ENCODE data around the gene SMTNL2.

SMTNL2 gene

DNA sequence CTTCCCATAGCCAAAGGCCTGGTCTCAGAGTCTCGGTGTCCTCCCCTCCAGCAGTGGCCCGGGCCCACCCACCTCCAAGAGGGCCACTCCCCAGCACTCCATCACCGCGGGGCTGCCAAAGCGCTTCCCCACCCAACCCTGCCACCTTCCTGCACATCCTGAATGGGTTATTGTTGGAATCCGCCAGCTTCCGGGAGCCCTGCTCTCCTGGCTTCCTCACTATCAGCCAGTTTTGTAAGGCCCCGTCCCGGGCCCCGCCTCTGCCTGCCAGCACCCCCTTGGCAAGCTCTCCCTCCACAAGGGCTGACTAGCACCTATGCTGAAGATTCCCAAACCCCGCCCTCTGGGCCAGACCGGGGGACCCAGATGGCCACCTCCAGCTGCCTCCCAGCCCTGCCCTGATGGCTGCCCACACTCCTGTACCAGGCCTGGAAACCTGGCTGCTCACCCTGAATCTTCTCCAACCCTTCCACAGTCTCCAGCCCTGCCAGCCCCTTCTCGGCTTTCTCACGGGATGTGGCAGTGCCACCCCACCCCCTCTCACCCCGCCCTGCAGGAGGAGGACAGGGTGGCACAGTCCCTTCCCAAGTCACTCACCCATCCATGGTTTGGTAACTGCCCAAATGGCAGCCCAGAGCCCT, 43.5 kb upstream of the SMTNL2 start:
- ChIA-PET CTCF (interaction anchor here (1.1 to 2.8 kb wide), 2 partner anchors 10 to 26 kb away, joined by 3 to 9 read pairs; no protein-coding TSS in a partner anchor), POLR2A (no interaction called here)
- TF ChIP-seq, protein P1, sequence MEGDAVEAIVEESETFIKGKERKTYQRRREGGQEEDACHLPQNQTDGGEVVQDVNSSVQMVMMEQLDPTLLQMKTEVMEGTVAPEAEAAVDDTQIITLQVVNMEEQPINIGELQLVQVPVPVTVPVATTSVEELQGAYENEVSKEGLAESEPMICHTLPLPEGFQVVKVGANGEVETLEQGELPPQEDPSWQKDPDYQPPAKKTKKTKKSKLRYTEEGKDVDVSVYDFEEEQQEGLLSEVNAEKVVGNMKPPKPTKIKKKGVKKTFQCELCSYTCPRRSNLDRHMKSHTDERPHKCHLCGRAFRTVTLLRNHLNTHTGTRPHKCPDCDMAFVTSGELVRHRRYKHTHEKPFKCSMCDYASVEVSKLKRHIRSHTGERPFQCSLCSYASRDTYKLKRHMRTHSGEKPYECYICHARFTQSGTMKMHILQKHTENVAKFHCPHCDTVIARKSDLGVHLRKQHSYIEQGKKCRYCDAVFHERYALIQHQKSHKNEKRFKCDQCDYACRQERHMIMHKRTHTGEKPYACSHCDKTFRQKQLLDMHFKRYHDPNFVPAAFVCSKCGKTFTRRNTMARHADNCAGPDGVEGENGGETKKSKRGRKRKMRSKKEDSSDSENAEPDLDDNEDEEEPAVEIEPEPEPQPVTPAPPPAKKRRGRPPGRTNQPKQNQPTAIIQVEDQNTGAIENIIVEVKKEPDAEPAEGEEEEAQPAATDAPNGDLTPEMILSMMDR (IDR thresholded peaks at IDR 0.05; ENCODE audit: insufficient read depth, low read length, missing control alignments) = no peak

DNA sequence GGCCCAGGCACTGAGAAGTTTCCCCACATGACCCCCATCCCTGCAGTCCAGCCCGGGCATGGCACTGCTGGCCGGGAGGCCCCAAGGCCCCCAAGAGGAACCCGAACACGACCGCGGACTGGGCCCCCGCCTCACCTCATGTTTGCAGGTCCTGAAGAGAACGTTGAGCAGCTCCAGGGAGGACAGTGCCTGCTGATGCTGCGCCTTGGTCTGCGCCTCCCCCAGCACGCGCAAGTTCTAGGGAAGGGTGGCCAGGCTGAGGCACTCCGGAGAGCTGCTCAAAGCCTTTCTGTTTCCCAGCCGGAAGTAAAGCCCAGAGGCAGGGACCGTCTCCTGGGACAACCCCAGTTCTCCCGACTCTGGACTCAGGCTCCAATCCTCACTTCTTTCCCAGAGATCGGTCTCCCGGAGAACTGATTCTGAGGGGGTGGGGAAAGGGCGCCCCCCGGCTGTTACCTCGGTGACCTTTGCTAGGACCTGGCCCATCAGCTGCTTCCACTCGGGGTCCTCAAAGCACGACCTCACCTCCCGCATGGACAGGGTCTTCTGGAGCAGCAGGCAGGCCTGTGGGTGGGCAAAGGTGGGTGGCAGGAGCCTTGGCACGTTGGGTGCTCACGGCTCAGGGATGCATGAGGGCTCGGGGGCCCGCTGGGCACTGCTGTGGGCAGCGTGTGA, 42.9 kb upstream of the SMTNL2 start:
- POLR2A ChIA-PET = no interaction called here
- no peak overlapping the region for H3K4me3 ChIP-seq (ENCODE audit: low read depth, low read length)
- no peak for DNase-seq (ENCODE audit: low read depth, low spot score)
- CTCF ChIA-PET = interaction anchor here (0.8 to 2.8 kb wide), 3 partner anchors 9 to 26 kb away, joined by 3 to 9 read pairs (median 3); partner anchors contain the start of gene MYBBP1A
- TF ChIP-seq, protein P1 (IDR thresholded peaks at IDR 0.05; ENCODE audit: insufficient read depth, low read length, missing control alignments) = no peak

More for the DNA sequence above, 43.5 kb upstream of the SMTNL2 start:
- no peak overlapping the region for H3K4me3 ChIP-seq (ENCODE audit: low read depth, low read length)
- no peak for DNase-seq (ENCODE audit: low read depth, low spot score)

DNA sequence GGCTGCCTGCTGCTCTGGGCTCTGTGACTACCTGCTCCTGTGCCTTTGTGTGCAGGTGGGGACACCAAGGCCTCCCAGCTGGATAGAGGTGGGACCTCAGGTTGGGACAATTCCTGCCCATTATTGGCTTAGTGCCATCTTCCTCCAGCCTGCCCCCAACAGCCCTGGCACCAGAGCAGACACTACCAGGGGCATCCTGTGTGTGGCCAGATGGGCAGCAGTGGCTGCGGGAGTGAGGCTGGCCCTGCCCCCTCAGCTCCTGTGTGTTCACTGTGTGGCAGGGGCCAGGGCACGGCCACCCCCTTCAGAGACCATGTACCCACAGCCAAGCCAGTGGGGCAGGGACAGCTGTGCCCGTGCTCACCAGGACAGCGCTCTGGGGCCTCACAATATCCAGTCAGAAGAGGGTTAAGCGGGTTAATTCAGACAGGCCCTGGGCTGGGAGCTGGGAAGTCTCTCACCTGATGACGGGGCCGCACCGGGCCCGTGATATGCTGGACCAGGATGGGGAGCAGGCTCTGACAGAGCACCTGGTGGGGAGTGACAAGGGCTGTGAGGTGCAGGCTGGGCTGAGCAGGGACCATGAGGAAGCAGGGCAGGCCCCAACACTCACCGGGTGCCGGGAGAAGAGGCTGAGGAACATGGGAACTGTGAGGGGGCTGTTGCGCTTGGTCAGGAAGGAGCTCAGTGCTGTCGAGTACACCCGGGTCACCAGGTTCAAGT, 42.2 kb upstream of the SMTNL2 start:
- H3K4me3 ChIP-seq (ENCODE audit: low read depth, low read length) = no peak overlapping the region
- POLR2A ChIA-PET = no interaction called here
- CTCF ChIA-PET = interaction anchor here (0.7 to 2.8 kb wide), 3 partner anchors 13 to 123 kb away, joined by 3 to 9 read pairs (median 3); partner anchors contain the start of gene MYBBP1A
- TF ChIP-seq, protein P1 (IDR thresholded peaks at IDR 0.05; ENCODE audit: insufficient read depth, low read length, missing control alignments) = no peak
- DNase-seq (ENCODE audit: low read depth, low spot score) = no peak

DNA sequence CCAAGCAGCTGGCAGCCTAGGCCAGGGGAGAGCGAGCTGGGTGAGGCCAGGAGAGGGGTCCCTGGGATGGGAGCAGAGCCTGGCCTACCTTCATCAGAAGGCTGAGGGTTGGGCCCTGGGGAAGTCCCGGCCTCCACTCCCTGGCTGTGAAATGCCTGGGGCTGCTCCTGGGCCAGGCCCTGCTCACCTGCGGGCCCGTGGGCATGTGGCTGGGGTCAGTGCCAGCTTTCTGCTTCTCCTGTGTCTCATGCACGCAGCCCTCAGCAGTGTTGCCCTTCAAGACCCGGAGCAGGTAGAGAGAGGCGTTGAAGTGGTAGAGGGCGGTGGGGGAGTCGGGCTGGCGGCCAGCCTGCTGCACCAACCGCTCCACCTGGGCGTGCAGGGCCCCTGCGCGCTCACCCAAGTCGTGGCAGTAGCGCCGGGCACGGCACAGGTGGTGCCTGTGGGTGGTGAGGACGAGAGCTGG, 41.6 kb upstream of the SMTNL2 start:
- H3K4me3 ChIP-seq (ENCODE audit: low read depth, low read length) = no peak overlapping the region
- ChIA-PET POLR2A (no interaction called here), CTCF (interaction anchor here (0.7 to 2.8 kb wide), 3 partner anchors 12 to 124 kb away, joined by 3 to 9 read pairs (median 3); partner anchors contain the start of gene MYBBP1A)
- TF ChIP-seq, protein P1 (IDR thresholded peaks at IDR 0.05; ENCODE audit: insufficient read depth, low read length, missing control alignments) = no peak
- DNase-seq (ENCODE audit: low read depth, low spot score) = no peak

- DNase-seq (ENCODE audit: low read depth, low spot score) = no peak
- TF ChIP-seq, protein P1 (IDR thresholded peaks at IDR 0.05; ENCODE audit: insufficient read depth, low read length, missing control alignments) = no peak
- CTCF ChIA-PET = interaction anchor here (1.8 to 2.8 kb wide), 2 partner anchors 23 kb away, joined by 9 to 10 read pairs; no protein-coding TSS in a partner anchor
- POLR2A ChIA-PET = no interaction called here
- H3K4me3 ChIP-seq (ENCODE audit: low read depth, low read length) = no peak overlapping the region
These were observed 40.7 kb upstream of the SMTNL2 start for GRCh38 chr17:4543557-4544026.

Data from AG04449 (cell line).